Measurements from ENCODE around the gene GTF2H4.

DNA sequence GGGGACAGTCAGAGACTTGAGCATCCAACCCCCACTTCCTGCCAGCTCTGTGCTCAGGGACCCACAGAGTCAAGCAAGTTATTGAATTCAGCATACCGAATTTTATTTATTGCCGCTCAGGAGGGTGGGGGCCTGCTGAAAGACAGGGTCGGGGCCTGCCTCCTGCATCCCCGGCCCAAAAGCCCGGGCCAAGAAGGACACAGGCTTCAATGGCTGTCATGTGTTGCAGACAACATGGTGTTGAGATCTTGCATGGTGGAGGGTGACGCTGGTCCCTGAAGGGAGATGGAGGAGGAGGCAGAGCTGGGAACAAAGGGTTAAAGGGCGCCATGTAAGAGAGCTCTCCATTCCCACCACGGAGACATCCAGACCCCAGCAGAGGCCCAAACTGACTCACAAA lies 23.3 kb downstream of the GTF2H4 start:
- TF ChIP-seq, protein P1, sequence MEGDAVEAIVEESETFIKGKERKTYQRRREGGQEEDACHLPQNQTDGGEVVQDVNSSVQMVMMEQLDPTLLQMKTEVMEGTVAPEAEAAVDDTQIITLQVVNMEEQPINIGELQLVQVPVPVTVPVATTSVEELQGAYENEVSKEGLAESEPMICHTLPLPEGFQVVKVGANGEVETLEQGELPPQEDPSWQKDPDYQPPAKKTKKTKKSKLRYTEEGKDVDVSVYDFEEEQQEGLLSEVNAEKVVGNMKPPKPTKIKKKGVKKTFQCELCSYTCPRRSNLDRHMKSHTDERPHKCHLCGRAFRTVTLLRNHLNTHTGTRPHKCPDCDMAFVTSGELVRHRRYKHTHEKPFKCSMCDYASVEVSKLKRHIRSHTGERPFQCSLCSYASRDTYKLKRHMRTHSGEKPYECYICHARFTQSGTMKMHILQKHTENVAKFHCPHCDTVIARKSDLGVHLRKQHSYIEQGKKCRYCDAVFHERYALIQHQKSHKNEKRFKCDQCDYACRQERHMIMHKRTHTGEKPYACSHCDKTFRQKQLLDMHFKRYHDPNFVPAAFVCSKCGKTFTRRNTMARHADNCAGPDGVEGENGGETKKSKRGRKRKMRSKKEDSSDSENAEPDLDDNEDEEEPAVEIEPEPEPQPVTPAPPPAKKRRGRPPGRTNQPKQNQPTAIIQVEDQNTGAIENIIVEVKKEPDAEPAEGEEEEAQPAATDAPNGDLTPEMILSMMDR (IDR thresholded peaks at IDR 0.05; ENCODE audit: poor library complexity) = no peak
- no peak for TF ChIP-seq EZH2 (IDR thresholded peaks at IDR 0.05; ENCODE audit: borderline replicate concordance)
- no peak for TF ChIP-seq EZH2phosphoT487 (IDR thresholded peaks at IDR 0.05; ENCODE audit: low read depth, severe bottlenecking, unreplicated experiment)

Data from hepatocyte (in vitro differentiated cells).